NCI-H2171 treated with DMSO at 0.1 percent for 48 hours (cell line): ENCODE results near the gene SLC46A1.

Source experiments
- DNase-seq: peaks from one replicate; lab custom pipeline; 2025; lab: John Stamatoyannopoulos, UW

The SLC46A1 gene

DNA sequence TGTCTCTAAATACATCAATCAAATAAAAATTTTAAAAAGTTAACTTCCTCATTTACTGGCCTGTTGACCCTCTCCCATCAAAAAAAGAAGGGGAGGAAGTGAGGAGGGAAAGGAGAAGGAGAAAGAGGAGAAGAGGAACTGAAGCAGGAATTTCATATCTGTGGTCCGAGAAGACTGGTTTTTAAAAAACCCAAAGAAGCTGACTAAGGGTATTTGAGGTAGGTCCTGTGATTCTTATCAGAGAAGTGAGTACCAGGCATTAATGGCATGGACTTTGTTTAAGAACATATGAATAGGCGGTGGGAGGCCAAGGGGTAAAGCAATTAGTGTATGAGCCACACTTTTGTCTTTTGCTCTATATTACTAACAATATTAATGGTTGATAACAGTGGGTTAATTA is 2.0 kb downstream of the SLC46A1 start:
- DNase-seq: no peak

GRCh38 chr17:28402844-28403243 is 3.2 kb downstream of the SLC46A1 start:
- DNase-seq: no peak

- no peak for DNase-seq
Observed at GRCh38 chr17:28402224-28402630, 3.8 kb downstream of the SLC46A1 start.

DNA sequence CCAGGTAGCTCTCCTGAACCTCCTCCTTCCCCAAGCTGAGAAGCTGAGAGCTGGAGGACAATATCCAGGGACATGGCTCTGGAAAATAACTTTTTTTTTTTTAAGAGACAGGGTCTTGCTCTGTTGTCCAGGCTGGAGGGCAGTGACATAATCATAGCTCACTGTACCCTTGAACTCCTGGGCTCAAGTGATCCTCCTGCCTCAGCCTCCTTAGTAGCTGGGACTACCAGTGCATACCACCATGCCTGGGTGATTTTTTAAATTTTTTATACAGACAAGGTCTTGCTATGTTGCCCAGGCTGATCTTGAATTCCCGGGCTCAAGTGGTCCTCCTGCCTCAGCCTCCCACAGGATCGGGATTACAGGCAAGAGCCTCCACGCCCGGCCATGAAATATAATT is 6.2 kb downstream of the SLC46A1 start:
- no peak for DNase-seq

DNA sequence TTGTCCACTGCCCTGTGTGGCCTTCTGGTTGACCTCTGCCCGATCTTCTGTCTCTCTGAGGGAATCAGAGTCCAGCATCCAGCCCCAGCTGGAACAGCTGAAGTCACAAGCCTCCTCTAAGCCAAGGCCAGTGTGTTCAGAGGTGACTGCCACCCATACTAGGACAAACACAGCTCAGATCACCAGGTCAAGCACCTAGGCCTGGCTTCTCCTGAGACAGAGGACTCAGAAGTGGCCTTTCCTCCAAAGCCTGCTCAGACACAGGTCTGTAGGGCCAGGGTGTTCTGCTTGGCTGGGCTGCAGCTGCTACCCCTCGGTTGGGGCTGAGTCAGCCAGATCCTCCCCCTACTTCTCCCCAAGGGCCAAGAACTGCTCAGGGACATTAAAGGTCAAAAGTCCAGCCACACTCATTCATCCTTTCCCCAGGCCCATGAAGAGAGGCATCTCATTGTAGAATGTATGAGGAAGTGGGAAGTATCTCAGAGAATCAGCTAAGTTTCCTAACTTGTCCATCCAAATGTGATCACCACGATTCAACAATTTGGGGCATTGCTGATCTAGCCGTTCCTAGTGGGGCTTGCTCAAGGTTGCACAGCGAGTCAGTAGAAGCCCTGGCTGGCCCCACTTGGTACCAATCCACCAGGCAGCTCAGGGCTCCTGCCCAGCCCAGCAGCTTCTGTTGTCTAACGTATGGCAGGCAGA is 7.6 kb downstream of the SLC46A1 start:
- no peak for DNase-seq

DNA sequence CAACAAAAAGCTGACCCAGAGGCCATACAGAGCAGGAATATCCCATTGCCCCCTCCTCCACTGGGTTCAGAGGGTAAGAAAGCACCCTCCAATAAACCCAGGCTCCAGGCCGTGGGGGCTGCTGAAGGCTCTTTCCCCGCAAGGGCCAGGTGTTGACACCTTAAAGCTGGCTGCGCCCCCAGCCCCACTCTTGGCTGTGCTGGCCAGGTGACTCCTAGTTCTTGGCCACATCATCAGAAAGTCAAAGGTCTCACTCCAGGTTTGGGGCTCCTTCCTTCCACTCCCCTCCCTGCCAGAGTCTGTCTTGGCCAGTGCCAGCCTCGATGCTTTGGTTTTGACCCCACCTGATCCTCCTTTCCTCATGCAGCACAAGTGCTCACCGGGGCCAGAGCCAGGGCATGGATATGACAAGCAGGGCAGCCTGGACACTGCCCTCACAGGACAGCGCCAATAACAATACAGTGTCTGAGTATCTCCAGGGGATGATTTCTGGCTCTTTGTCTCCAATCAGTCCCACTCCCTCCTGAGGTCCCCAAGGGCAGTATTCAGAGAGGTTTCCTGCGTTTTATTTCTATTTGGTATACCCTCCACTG is 8.2 kb downstream of the SLC46A1 start:
- DNase-seq: no peak

DNA sequence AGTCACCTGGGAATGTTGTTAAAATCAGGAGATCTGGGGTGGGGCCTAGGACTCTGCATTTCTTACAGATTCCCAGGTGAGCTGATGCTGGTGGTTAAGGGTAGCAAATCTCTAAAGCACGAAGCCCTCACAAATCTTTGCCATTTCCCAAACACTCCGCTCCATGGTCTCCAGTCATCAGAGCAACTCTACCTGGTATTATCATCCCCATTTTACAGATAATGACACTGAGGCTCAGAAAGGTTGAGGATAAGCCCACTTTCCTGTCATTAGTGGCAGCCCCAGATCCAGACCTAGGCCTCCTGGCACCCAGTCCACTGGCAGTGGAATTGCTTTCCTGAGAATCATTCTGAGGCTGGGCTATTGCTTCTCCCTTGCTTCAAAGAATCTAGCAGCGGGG is 8.7 kb downstream of the SLC46A1 start:
- no peak for DNase-seq

- DNase-seq: no peak
Observed at GRCh38 chr17:28396635-28397239, 9.3 kb downstream of the SLC46A1 start.

GRCh38 chr17:28395968-28396367 is 10.0 kb downstream of the SLC46A1 start:
- no peak for DNase-seq

DNA sequence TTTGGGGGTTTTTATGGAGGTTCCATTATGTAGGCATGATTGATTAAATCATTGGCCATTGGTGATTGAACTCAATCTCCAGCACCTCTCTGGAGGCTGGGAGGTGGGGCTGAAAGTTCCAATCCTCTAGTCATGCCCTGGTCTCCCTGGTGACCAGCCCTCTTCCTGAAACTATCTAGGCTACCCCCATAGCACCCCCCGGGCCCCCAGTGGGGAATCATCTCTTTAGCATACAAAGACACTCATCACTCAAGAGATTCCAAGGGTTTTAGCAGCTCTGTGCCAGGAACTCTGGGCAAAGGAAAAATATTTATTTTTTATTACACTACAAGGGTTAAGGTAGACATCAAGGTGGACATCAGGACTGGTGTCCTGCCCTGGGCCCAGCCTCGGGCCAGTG is 10.6 kb downstream of the SLC46A1 start:
- DNase-seq: no peak

DNA sequence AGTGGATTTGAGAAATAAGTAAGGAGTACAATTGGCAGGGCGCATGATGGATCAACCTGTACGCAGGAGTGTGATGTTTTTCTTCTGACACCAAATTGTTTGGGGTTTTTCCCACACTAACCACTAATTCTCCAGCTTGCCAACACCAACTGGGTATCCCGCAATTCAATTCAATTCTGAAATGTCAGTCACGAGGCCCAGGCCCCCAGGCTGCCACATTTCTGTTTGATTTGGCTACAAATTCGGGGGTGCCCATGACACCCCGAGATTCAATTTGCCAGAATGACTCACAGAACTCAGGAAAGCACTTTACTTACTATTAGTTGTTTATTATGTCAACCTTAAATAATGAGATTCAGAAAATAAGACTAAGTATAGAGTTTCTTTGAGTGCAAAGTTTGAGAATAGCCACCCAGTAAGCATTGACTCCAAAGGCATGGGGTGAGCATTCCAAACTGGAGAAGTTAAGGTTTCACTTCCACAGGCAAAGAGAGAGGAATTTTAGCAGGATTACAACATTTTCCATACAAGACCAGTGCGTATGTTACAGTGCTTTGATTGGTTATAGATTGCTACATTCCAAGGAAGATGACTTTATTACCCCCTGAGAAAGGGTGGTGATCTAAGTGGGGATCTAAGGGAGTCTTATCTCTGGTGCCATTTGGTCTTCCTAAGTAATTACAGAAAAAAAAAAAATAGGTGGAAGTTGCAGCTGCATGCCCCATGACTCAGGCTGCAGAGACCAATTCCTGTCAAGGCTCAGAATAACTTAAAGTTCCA is 11.5 kb downstream of the SLC46A1 start:
- no peak for DNase-seq

GRCh38 chr17:28392491-28392890 is 13.5 kb downstream of the SLC46A1 start:
- no peak for DNase-seq

DNA sequence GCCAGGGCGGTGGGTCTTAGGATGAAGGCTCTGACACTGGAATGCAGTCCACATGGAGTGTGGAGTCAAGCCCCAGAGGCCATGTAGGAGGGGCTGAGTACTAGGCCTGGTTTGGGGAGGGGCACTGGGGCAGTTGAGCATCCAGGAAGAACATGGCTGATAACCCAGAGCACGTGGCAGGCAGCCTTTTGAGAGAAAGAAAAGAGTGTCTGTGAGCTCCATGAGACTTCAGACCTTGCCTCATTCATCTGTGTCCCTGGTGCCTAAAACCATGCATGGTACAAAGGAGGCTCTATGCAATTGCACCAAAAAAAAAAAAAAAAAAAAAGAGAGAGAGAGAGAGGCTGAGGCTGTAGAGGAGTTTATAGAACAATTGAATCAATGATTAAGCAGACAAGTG is 14.6 kb downstream of the SLC46A1 start:
- DNase-seq: no peak

GRCh38 chr17:28390984-28391383 is 15.0 kb downstream of the SLC46A1 start:
- DNase-seq: no peak

DNA sequence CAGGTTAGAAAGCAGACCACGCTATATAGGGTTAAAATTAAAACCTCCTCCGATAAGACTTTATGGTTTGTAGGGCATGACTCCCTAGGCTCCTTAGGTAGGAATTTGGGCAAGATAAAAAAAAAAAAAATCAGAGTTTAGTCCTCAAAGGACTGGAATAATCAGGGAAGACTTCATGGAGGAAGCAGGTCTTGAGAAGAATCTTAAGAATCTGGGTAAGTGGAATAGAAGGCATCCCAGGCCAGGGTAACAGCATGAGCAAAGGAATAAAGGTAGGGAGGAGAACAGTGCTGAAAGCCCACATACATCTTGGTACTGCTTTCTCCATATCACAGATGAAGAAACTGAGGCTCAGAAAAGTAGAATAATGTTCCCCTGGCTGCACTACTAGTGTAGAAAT is 15.4 kb downstream of the SLC46A1 start:
- no peak for DNase-seq

GRCh38 chr17:28390141-28390540 is 15.9 kb downstream of the SLC46A1 start:
- no peak for DNase-seq

DNA sequence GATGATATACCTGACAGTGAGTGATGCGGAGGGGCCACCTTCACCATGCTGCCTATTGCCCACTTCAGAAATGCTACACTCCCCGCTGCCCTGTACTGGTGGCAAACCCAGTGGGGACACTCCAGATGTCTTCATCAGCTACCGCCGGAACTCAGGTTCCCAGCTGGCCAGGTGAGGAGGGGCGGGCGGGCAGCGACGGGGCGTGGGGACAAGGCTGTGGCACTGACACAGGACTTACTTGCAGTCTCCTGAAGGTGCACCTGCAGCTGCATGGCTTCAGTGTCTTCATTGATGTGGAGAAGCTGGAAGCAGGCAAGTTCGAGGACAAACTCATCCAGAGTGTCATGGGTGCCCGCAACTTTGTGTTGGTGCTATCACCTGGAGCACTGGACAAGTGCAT is 17.9 kb downstream of the SLC46A1 start:
- DNase-seq: no peak

GRCh38 chr17:28386391-28386790 is 19.6 kb downstream of the SLC46A1 start:
- DNase-seq: no peak

- DNase-seq: no peak
Observed at GRCh38 chr17:28385406-28385805, 20.6 kb downstream of the SLC46A1 start.

- DNase-seq: no peak
Observed at GRCh38 chr17:28385037-28385400, 21.0 kb downstream of the SLC46A1 start.

GRCh38 chr17:28384281-28385036 is 21.6 kb downstream of the SLC46A1 start:
- DNase-seq: no peak

GRCh38 chr17:28381141-28381825 is 24.7 kb downstream of the SLC46A1 start:
- DNase-seq: no peak
